IPS-18a (cell line): Measurements from ENCODE around the gene CCDC28A.
A peak's percentile ranks its signal among the peaks of the same experiment; 100 is the strongest.

Experiments
- H3K27ac ChIP-seq: one replicate; pipeline ENCODE4 v1.5.1; 2013; ENCODE audit warnings: low read length
- H3K27me3 ChIP-seq: one replicate; pipeline ENCODE4 v1.6.1; 2013; ENCODE audit warnings: mild to moderate bottlenecking, low read length; ENCODE audit not compliant: control insufficient read depth, insufficient read depth
- H3K36me3 ChIP-seq: one replicate; pipeline ENCODE4 v1.6.1; 2013; ENCODE audit warnings: low read depth, low read length; ENCODE audit not compliant: control insufficient read depth
- H3K4me1 ChIP-seq: one replicate; pipeline ENCODE4 v1.6.1; 2013; ENCODE audit warnings: low read depth, low read length; ENCODE audit not compliant: control insufficient read depth
- H3K4me3 ChIP-seq: one replicate; pipeline ENCODE4 v1.5.1; 2013; ENCODE audit warnings: low read length
- H3K9ac ChIP-seq: one replicate; pipeline ENCODE4 v1.6.1; 2013; ENCODE audit warnings: mild to moderate bottlenecking, low read length, moderate library complexity
- H3K9me3 ChIP-seq: one replicate; pipeline ENCODE4 v1.6.1; 2013; ENCODE audit warnings: low read depth, low read length; ENCODE audit not compliant: control insufficient read depth

Gene CCDC28A

DNA sequence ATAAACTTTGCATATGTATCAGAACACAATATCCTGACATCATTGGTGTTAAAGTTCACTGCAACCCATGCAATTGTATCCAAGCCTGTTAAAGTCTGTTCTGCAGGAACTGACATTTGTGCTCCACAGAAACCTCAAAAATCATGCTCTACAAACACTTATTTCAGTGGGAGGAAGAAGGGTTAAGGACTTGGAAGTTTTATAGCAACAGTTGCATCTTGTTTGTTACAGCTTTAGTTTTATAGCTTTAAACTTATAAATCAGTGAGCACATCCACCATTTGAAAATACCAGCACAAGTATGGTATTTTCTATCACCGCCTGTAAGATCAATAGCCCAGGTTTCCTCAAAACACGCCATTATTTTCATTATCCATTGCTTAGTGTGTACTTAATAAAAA is 23.2 kb downstream of the CCDC28A start:
- Histone ChIP-seq H3K36me3 (no peaks in the 10 kb centered on the region), H3K27me3 (peaks cover 20% of the 10 kb centered on the region), H3K9me3 (no peaks in the 10 kb centered on the region), H3K27ac (no peak overlapping the region), H3K9ac (no peak overlapping the region), H3K4me3 (peak overlapping the region; percentile 49), H3K4me1 (no peaks in the 10 kb centered on the region)

DNA sequence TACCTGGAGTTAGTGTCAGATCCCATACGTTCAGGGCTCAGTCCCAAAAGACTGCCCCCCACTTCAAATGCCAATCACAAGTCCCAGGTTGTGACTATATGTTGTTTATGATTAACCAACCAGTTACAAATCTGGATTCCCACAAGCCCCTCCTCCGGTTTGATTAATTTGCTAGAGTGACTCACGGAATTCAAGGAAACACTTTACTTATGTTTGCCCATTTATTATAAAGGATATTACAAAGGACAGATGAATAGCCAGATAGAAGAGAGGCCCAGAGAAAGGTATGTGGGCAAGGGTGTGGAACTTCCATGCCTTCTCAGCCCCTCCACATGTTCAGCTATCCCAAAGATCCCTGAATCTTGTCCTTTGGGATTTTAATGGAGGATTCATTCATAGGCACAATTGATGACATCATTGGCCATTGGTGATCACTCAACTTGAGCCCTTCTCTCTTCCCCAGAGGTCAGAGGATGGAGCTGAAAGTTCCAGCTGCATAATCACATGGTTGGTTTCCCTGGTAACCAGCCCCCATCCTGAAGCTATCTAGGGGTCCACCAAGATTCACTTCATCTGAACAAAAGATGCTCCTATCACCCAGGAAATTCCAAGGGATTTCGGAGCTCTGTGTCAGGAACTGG is 24.4 kb downstream of the CCDC28A start:
- H3K9me3 ChIP-seq: no peaks in the 10 kb centered on the region
- H3K27ac ChIP-seq: no peak overlapping the region
- no peaks in the 10 kb centered on the region for H3K36me3 ChIP-seq
- no peak overlapping the region for H3K4me3 ChIP-seq
- no peak overlapping the region for H3K9ac ChIP-seq
- peaks cover 20% of the 10 kb centered on the region for H3K27me3 ChIP-seq
- H3K4me1 ChIP-seq: no peaks in the 10 kb centered on the region

DNA sequence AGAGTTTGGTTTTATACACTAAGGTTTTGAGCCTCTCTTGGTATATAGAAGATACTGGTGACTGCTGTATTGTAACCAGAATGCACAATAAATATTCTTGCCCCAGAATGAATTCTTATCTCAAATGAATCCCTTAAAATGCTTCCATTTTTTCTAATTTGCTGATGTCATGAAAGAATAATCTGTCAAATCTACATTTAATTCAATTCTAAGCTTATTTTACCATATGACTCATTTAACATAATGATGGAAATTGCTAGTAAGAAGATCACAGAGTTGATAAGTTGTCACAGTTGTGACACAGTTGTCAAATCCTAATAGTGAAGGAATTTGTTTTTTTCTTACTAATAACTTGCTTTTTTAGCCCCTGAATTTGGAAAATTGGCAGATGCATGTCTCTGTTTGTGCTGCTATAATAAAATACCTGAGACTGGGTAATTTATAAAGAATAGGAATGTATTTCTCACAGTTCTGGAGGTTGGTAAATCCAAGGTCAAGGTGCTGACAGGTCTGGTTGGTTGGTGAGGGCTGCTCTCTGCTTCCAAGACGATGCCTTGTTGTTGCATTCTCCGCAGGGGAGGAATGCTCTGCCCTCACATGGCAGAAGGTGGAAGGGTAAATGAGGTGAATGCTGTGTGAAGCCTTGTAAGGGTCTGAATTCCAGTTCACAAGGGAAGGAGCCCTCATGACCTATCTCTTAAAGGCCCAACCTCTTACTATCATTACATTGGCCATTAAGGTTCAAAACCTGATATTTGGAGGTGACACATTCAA is 27.0 kb downstream of the CCDC28A start:
- Histone ChIP-seq H3K27ac (no peak overlapping the region), H3K4me1 (no peaks in the 10 kb centered on the region), H3K36me3 (no peaks in the 10 kb centered on the region), H3K4me3 (no peak overlapping the region), H3K9me3 (no peaks in the 10 kb centered on the region), H3K27me3 (peaks cover 14% of the 10 kb centered on the region), H3K9ac (no peak overlapping the region)

DNA sequence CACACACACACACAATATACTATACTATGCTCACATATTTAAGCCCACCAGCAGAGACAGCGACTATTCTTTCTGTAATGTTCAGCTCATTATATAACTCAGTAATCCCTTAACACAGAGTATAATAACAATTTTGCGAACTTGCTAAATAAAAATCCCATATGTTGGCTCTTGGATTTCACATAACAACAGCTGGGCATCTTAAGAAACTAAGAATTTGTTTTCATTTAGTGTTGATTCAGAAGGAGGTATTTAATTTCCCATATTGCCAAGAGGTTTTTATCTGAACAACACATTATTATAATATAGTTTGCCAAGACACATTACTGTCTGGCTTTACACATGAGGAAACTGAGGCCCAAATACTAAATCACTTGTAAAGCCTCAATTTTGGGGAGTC is 29.8 kb downstream of the CCDC28A start:
- Histone ChIP-seq H3K9ac (no peak overlapping the region), H3K4me1 (no peaks in the 10 kb centered on the region), H3K4me3 (no peak overlapping the region), H3K27me3 (no peaks in the 10 kb centered on the region), H3K27ac (no peak overlapping the region), H3K9me3 (no peaks in the 10 kb centered on the region), H3K36me3 (no peaks in the 10 kb centered on the region)

DNA sequence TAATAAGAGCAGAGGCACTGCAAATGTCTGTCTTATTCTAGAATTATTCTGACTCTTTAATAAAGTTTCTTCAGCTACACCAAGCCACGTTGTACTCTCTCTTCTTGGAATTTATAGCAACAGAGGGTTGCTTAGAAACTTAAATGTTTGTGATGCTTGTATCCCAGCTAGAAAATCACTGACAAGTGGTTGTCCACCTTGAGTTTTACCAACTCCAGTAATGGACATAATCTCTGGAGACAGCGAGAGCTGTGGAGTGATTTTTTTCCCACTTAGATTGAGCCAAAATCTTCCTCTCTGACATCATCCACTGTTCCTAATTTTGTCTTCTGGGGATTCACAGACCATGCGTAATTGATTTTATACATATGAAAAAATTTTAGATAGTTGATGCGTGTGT is 30.3 kb downstream of the CCDC28A start:
- Histone ChIP-seq H3K27ac (no peak overlapping the region), H3K27me3 (no peaks in the 10 kb centered on the region), H3K36me3 (no peaks in the 10 kb centered on the region), H3K4me3 (no peak overlapping the region), H3K9ac (no peak overlapping the region), H3K4me1 (no peaks in the 10 kb centered on the region), H3K9me3 (no peaks in the 10 kb centered on the region)

DNA sequence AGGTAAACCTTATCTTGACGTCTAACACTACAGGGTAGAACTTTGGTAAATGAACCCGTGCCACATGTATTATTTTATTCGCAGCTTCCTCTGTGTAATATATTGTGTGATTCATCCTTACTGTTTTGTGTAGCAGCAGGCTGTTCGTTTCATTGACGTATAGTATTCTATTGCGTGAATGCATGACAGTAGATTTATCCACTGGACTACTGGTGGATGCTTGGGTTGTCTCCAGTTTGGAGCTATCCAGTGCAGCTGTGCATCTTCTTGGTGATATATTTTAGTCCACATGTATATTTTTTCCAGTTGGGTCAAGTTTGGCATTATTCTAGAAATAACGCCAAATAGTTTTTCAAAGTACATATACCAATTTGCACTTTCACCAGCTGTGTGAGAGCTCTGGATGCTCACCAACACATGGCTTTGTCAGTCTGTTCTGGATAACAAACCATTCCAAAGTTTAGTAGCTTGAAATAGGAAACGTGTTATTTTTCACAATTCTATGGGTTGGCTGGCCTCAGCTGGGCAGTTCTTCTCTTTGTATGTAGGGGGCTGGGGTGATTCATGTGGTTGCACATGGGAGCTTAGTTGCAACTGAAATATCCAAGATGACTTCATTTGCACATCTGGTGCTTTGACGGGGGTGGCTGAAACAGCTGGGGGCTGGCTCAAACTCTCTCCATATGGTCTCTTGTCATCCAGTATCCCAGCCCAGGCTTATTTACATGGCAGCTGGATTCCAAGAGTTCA is 31.6 kb downstream of the CCDC28A start:
- no peak overlapping the region for H3K9ac ChIP-seq
- H3K9me3 ChIP-seq: no peaks in the 10 kb centered on the region
- H3K36me3 ChIP-seq: no peaks in the 10 kb centered on the region
- H3K4me3 ChIP-seq: no peak overlapping the region
- no peak overlapping the region for H3K27ac ChIP-seq
- H3K27me3 ChIP-seq: no peaks in the 10 kb centered on the region
- H3K4me1 ChIP-seq: no peaks in the 10 kb centered on the region

DNA sequence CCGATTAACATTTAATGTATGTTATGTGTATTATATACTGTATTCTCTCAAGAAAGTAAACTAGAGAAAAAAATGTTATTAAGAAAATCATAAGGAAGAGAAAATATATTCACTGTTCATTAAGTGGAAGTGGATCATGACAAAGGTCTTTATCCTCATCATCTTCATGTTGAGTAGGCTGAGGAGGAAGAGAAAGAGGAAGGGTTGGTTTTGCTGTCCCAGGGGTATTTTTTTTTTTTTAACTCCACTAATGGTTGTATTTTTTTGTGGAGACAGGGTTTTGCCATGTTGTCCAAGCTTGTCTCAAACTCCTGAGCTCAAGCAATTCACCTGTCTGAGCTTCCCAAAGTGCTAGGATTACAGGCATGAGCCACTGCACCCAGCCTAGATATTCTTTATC is 33.3 kb downstream of the CCDC28A start:
- no peak overlapping the region for H3K9ac ChIP-seq
- H3K4me1 ChIP-seq: no peaks in the 10 kb centered on the region
- no peaks in the 10 kb centered on the region for H3K9me3 ChIP-seq
- H3K27ac ChIP-seq: no peak overlapping the region
- no peaks in the 10 kb centered on the region for H3K36me3 ChIP-seq
- H3K4me3 ChIP-seq: no peak overlapping the region
- H3K27me3 ChIP-seq: no peaks in the 10 kb centered on the region

DNA sequence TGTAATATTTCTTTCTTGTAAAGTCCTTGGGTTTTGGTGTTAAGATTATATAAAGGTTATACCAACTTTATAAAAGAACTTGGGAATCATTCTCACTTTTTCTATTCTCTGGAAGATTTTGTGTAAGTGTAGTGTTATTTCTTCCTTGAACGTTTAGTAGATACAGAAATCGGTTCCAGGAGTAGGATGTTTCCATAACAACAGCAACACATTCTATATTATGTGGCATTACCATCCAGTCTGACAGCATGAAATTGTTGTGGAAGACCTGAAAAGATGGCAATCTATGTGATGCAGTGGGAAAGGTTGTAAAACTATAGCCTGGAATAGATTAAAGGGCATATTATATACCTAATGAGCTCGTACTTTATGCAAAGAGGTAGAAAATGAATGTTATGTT is 36.1 kb downstream of the CCDC28A start:
- Histone ChIP-seq H3K9ac (no peak overlapping the region), H3K9me3 (no peaks in the 10 kb centered on the region), H3K36me3 (no peaks in the 10 kb centered on the region), H3K27me3 (no peaks in the 10 kb centered on the region), H3K27ac (no peak overlapping the region), H3K4me1 (no peaks in the 10 kb centered on the region), H3K4me3 (no peak overlapping the region)

DNA sequence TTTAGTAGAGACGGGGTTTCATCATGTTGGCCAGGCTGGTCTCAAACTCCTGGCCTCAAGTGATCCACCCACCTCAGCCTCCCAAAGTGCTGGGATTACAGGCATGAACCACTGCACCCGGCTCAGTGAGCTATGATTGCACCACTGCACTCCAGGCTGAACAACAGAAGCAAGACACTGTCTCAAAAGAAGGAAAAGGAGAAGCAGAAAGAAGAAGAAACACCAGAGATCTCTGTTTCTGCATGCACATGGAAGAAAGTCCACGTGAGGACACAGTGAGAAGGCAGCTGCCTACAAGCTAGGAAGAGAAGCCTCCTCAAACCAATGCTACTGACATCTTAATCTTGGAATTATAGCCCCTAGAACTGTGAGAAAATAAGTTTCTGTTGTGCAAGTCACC is 38.3 kb downstream of the CCDC28A start:
- no peaks in the 10 kb centered on the region for H3K4me1 ChIP-seq
- H3K36me3 ChIP-seq: no peaks in the 10 kb centered on the region
- H3K9ac ChIP-seq: no peak overlapping the region
- no peak overlapping the region for H3K27ac ChIP-seq
- no peak overlapping the region for H3K4me3 ChIP-seq
- no peaks in the 10 kb centered on the region for H3K9me3 ChIP-seq
- no peaks in the 10 kb centered on the region for H3K27me3 ChIP-seq

DNA sequence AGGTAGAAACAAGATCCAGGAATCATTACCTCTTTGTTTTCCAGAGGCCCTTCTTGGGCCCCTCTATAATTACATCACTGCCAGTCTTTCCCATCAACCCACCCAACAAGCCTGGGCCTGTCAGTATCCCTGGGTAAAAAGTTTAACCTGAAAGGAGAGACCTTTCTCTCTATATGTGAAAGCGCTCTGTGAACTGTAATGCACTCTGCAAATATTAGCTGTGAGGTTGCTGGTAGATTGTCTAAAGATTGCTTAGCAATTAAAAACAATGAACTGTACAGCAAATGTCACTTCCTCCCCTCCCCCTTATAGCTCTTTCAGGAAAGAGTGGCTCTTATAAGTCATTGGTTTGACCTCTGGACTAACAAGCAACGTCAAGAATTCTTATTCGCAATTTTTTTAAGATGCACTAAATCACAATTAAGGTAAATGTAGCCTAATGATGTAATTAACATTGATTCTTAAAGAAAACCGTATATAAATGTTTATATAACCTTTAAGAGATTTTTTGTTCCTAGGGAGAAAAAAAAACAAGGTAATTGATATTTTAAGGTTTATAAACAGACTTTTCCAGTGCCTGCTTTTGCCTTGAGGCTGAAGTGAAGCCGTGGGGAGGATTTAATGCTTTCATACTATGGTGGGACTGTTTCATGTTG is 40.7 kb downstream of the CCDC28A start:
- Histone ChIP-seq H3K27ac (no peak overlapping the region), H3K27me3 (no peaks in the 10 kb centered on the region), H3K9me3 (no peaks in the 10 kb centered on the region), H3K4me3 (no peak overlapping the region), H3K36me3 (no peaks in the 10 kb centered on the region), H3K9ac (no peak overlapping the region), H3K4me1 (peaks cover 4% of the 10 kb centered on the region)

DNA sequence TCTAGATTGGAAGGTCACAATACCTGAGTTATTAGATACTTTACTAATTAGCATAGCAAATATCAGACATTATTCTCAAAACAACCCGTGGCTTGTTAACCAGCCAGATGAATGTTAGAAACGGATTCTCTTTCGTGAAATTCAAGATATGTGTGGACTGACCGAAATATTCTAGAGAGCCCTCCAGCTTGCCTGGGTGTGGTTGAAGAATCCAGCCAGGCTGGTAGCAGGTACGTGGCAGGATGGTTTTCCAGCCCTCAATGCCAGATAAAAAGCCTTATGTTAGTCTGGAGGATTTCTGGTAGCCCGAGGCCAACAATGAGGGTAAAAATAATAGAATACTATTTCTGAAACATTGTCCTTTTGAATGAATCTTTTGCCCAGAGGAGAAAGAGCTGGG is 41.7 kb downstream of the CCDC28A start:
- Histone ChIP-seq H3K9ac (no peak overlapping the region), H3K27ac (no peak overlapping the region), H3K4me1 (peaks cover 4% of the 10 kb centered on the region), H3K9me3 (no peaks in the 10 kb centered on the region), H3K4me3 (no peak overlapping the region), H3K36me3 (no peaks in the 10 kb centered on the region), H3K27me3 (no peaks in the 10 kb centered on the region)
